ENCODE data around the gene LPAR2. TPM values are rescaled to one million over a fixed set of nuclear protein-coding genes. Genes with fewer than 3 reads are reported as not detected.
A peak's percentile ranks its signal among the peaks of the same experiment; 100 is the strongest.
"Not testable (repeated sequence)": the region's sequence is repeated elsewhere in the genome, so short reads cannot be mapped to it uniquely, and the experiment has no call there.

The LPAR2 gene
- total RNA-seq, 1 donor from 2014 or later, result 8.2 TPM

DNA sequence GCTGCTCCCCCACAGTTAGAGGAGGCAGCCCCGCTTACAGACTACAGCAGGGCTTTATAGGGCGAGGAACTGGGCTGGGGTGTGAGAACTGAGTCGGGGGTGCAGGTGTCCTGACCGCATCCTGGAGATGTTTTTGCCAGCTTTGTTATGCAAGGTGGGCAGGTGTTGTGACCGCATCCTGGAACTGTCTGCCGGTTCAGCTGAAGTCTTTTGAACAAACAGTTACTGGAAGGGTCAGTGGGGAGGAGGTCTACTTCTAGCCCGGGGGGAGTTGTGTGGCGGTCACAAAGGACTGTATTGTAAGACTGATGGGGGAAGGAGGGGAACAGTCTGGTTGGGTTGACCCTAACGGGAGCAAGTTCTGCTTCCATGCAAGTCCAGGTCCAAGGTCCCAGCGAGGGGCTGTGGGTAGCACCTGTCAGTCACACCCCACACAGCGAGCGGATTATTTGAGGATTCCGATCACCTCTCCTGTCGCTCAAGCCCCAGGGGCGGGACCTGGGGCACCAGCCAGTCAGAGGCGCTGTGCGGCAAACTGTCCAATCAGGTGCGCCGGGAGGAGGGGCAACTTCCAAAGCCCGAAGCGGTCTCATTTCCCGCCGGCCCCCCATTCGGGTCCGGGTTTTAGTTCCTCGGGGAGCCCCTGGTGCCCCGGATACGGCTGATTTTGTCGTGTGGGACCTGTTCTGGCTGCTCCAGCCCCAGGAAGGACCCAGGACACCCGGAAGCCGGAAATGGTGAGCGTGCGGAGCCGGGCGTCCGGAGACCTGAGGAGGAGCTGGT lies 40.4 kb upstream of the LPAR2 start, which contains the start of gene ZNF101:
Gene ZNF101, plus strand, starts transcription at position 610 of the 783 bp plus-strand sequence. Its CDS starts 125 bp downstream, at position 735.
- H3K36me3 Mint-ChIP-seq (ENCODE audit: low read depth), result no peaks in the 10 kb centered on the region
- no peaks in the 10 kb centered on the region for H3K9me3 Mint-ChIP-seq (ENCODE audit: low read depth)
- TF ChIP-seq, protein P1, sequence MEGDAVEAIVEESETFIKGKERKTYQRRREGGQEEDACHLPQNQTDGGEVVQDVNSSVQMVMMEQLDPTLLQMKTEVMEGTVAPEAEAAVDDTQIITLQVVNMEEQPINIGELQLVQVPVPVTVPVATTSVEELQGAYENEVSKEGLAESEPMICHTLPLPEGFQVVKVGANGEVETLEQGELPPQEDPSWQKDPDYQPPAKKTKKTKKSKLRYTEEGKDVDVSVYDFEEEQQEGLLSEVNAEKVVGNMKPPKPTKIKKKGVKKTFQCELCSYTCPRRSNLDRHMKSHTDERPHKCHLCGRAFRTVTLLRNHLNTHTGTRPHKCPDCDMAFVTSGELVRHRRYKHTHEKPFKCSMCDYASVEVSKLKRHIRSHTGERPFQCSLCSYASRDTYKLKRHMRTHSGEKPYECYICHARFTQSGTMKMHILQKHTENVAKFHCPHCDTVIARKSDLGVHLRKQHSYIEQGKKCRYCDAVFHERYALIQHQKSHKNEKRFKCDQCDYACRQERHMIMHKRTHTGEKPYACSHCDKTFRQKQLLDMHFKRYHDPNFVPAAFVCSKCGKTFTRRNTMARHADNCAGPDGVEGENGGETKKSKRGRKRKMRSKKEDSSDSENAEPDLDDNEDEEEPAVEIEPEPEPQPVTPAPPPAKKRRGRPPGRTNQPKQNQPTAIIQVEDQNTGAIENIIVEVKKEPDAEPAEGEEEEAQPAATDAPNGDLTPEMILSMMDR (IDR thresholded peaks at IDR 0.05), result no peak
- H3K4me1 Mint-ChIP-seq (ENCODE audit: low read depth), result peaks cover 14% of the 10 kb centered on the region
- H3K27ac Mint-ChIP-seq (ENCODE audit: unreplicated experiment), result peak within 1 kb of the TSS; percentile 91
- peak within 1 kb of the TSS; percentile 87 for H3K4me3 Mint-ChIP-seq (ENCODE audit: unreplicated experiment)
- DNase-seq (ENCODE audit: low spot score), result peak; percentile 95
- H3K27me3 Mint-ChIP-seq (ENCODE audit: low read depth), result no peaks in the 10 kb centered on the region

DNA sequence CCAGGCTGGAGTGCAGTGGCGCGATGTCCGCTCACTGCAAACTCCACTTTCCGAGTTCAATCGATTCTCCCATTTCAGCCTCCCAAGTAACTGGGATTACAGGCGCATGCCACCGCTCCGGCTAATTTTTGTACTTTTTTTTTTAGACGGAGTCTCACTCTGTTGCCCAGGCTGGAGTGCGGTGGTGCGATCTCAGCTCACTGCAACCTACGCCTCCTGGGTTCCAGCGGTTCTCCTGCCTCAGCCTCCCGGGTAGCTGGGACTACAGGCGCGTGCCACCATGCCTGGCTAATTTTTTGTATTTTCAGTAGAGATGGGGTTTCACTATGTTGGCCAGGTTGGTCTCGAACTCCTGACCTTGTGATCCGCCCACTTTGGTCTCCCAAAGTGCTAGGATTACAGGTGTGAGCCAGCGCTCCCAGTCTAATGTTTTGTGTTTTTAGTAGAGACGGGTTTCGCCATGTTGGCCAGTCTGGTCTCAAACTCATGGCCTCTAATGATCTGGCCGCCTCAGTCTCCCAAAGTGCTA lies 37.5 kb upstream of the LPAR2 start:
- not testable (repeated sequence) for H3K27ac Mint-ChIP-seq (ENCODE audit: unreplicated experiment); H3K4me3 Mint-ChIP-seq (ENCODE audit: unreplicated experiment); DNase-seq (ENCODE audit: low spot score); H3K27me3 Mint-ChIP-seq (ENCODE audit: low read depth); H3K36me3 Mint-ChIP-seq (ENCODE audit: low read depth); H3K9me3 Mint-ChIP-seq (ENCODE audit: low read depth)
- peaks cover 33% of the 10 kb centered on the region for H3K4me1 Mint-ChIP-seq (ENCODE audit: low read depth)

DNA sequence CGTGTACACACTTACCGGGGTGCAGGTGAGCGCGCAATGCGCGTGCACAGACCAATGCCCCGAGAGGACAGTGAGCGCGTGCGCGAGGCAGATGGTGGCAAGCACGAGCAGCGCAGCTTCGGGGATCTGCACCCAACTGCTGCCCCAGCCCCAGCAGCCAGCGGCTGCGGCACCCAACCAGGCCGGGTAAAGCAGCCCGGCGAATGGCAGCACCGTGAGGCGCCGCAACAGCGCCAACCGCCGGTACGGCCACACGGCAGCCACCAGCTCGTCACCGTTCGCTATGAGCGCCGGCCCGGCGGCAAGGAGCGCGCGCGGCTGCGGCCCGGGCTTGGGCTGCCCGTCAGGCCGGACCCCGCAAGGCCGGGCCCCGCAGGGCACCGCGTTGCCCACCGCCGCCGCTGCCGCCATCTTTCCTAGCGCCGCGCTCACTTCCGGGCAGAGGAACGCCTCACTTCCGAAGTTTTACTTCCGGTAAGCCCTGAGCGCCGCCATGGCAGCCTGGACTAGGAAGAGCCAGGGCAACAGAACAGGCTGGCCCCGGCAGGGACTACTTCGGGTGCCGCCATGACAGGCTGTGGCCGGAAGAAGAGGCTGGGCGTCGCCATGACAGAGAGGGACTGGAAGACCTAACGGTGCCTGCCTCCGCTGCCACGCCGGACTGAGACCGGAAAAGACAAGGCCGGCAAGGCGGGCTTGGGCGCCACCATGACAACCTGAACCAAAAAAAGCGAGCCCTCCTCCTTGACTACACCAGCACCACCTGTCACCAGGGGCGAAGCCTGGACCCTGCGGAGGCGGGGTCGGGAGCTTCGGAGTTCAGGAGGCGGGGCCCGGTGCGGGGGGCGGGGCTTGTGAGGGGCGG lies 35.5 kb upstream of the LPAR2 start, which contains the start of gene ATP13A1:
Gene ATP13A1, minus strand, starts transcription at position 421 of the 865 bp plus-strand sequence. Its CDS starts 10 bp downstream, at position 411.
- Mint-ChIP-seq H3K4me3 (ENCODE audit: unreplicated experiment) (peak within 1 kb of the TSS; percentile 92), H3K36me3 (ENCODE audit: low read depth) (peaks cover 2% of the 10 kb centered on the region), H3K4me1 (ENCODE audit: low read depth) (peaks cover 24% of the 10 kb centered on the region), H3K27ac (ENCODE audit: unreplicated experiment) (peak within 1 kb of the TSS; percentile 97), H3K27me3 (ENCODE audit: low read depth) (no peaks in the 10 kb centered on the region), H3K9me3 (ENCODE audit: low read depth) (no peaks in the 10 kb centered on the region)
- TF ChIP-seq, protein P1 (IDR thresholded peaks at IDR 0.05), result peak; percentile 67
- peak; percentile 99 for DNase-seq (ENCODE audit: low spot score)

DNA sequence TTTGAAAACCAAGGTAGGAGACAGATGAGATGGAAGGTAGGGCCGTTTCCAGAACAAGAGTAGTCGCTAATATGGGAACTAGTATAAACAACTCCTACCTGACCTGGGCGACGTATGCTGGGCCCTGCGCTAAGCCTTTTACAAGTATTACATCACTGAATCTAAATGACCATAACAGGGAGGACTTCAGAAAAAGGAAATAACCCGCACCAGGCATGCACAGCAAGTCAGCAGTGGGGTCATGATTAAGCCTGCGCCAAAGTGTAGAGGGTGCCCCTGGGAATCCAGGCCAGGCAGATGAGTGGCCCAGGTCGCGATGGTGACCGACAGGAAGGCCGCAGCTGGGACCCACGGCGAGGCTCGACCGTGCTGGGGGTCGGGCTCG lies 34.8 kb upstream of the LPAR2 start:
- peak overlapping the region; percentile 64 for H3K27ac Mint-ChIP-seq (ENCODE audit: unreplicated experiment)
- H3K4me1 Mint-ChIP-seq (ENCODE audit: low read depth), result peaks cover 19% of the 10 kb centered on the region
- no peaks in the 10 kb centered on the region for H3K27me3 Mint-ChIP-seq (ENCODE audit: low read depth)
- TF ChIP-seq, protein P1 (IDR thresholded peaks at IDR 0.05), result no peak
- H3K9me3 Mint-ChIP-seq (ENCODE audit: low read depth), result no peaks in the 10 kb centered on the region
- peak overlapping the region; percentile 83 for H3K4me3 Mint-ChIP-seq (ENCODE audit: unreplicated experiment)
- H3K36me3 Mint-ChIP-seq (ENCODE audit: low read depth), result peaks cover 7% of the 10 kb centered on the region
- DNase-seq (ENCODE audit: low spot score), result no peak

DNA sequence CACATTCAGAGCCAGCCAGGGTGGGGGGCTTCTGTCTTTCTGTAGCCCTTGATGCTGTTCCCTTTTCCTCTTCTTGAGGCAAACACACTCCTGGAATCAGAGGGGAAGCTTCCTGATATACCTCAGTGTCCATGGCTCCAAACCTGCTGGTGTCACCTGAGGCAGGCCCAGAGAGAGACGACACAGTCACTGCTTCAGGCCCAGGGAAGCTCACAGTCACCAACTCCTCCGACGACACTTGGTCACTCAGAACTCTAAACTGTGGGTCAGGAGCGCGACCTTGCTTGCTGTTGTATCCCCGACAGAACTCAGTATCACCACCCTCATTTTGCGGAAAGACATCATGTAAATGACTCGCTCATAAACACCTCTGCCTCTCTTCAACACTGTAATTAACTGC lies 34.3 kb upstream of the LPAR2 start:
- Mint-ChIP-seq H3K36me3 (ENCODE audit: low read depth) (peaks cover 9% of the 10 kb centered on the region), H3K27ac (ENCODE audit: unreplicated experiment) (peak overlapping the region; percentile 49), H3K27me3 (ENCODE audit: low read depth) (no peaks in the 10 kb centered on the region), H3K9me3 (ENCODE audit: low read depth) (no peaks in the 10 kb centered on the region), H3K4me1 (ENCODE audit: low read depth) (peaks cover 19% of the 10 kb centered on the region), H3K4me3 (ENCODE audit: unreplicated experiment) (peak overlapping the region; percentile 83)
- TF ChIP-seq, protein P1 (IDR thresholded peaks at IDR 0.05), result no peak
- no peak for DNase-seq (ENCODE audit: low spot score)

Measured in chondrocyte (in vitro differentiated cells).